GM23338 (cell line): ENCODE data around the gene SEPTIN3. TPM values are rescaled to one million over a fixed set of nuclear protein-coding genes. Genes with fewer than 3 reads are reported as not detected.

Experiments
- ATAC-seq: fragments of 200-7000 bp; cut with Tn5 transposase; 3 replicates; pipeline ENCODE4 v1.9.1; 2020
- DNase-seq: peaks from one replicate; pipeline ENCODE4 v3.0.0-alpha.2; 2015; ENCODE audit warnings: low spot score
- H2AFZ ChIP-seq: fragments of 200-600 bp; sonication (generic); 2 replicates; pipeline ENCODE4 v1.8.0; 2016; ENCODE audit warnings: antibody characterized with exemption, mild to moderate bottlenecking, moderate library complexity
- H3F3A ChIP-seq: fragments of 200-600 bp; sonication (generic); replicated peaks from 2 replicates; pipeline ENCODE4 v1.8.0; 2017; ENCODE audit warnings: antibody characterized with exemption, mixed run types, low read depth
- H3K27ac ChIP-seq: fragments of 200-600 bp; sonication (generic); 2 replicates; pipeline ENCODE4 v1.6.1; 2016; ENCODE audit warnings: low read depth
- H3K27me3 ChIP-seq: fragments of 200-600 bp; sonication (generic); 2 replicates; pipeline ENCODE4 v1.8.0; 2016; ENCODE audit warnings: mild to moderate bottlenecking, mixed run types, moderate library complexity; ENCODE audit not compliant: insufficient read depth
- H3K36me3 ChIP-seq: fragments of 200-600 bp; sonication (generic); 2 replicates; pipeline ENCODE4 v1.8.0; 2016; ENCODE audit warnings: mild to moderate bottlenecking; ENCODE audit not compliant: insufficient read depth
- H3K4me1 ChIP-seq: fragments of 200-600 bp; sonication (generic); 2 replicates; pipeline ENCODE4 v1.8.0; 2016; ENCODE audit warnings: mild to moderate bottlenecking, moderate library complexity; ENCODE audit not compliant: insufficient read depth
- H3K4me2 ChIP-seq: fragments of 200-600 bp; sonication (generic); 2 replicates; pipeline ENCODE4 v1.7.1; 2017; ENCODE audit warnings: mixed run types
- H3K4me3 ChIP-seq: fragments of 200-600 bp; sonication (generic); 2 replicates; pipeline ENCODE4 v1.6.1; 2016; ENCODE audit warnings: mixed run types
- H3K79me2 ChIP-seq: fragments of 200-600 bp; sonication (generic); replicated peaks from 2 replicates; pipeline ENCODE4 v1.8.0; 2017; ENCODE audit warnings: mild to moderate bottlenecking; ENCODE audit not compliant: insufficient read depth
- H3K9me2 ChIP-seq: fragments of 200-600 bp; sonication (generic); 2 replicates; pipeline ENCODE4 v1.8.0; 2017; ENCODE audit not compliant: insufficient read depth
- H4K20me1 ChIP-seq: fragments of 200-600 bp; sonication (generic); replicated peaks from 2 replicates; pipeline ENCODE4 v1.8.0; 2017; ENCODE audit warnings: mild to moderate bottlenecking; ENCODE audit not compliant: insufficient read depth
- H3K27ac Mint-ChIP-seq: 2 replicates; pipeline ENCODE4 v1.8.0; 2020; ENCODE audit warnings: inconsistent platforms, mild to moderate bottlenecking, moderate library complexity, mixed read lengths
- H3K27me3 Mint-ChIP-seq: 3 replicates; pipeline ENCODE4 v1.8.0; 2022; ENCODE audit warnings: low read depth, mild to moderate bottlenecking, moderate library complexity, mixed read lengths, inconsistent platforms; ENCODE audit not compliant: insufficient read depth, poor library complexity
- H3K36me3 Mint-ChIP-seq: 3 replicates; pipeline ENCODE4 v1.8.0; 2021; ENCODE audit warnings: low read depth, mild to moderate bottlenecking, inconsistent platforms, moderate library complexity, mixed read lengths
- H3K4me1 Mint-ChIP-seq: 3 replicates; pipeline ENCODE4 v1.8.0; 2020; ENCODE audit warnings: mild to moderate bottlenecking, inconsistent platforms, mixed read lengths
- H3K4me3 Mint-ChIP-seq: 3 replicates; pipeline ENCODE4 v1.8.0; 2021; ENCODE audit warnings: moderate library complexity, mild to moderate bottlenecking, inconsistent platforms, mixed read lengths
- H3K9me3 Mint-ChIP-seq: 3 replicates; pipeline ENCODE4 v1.8.0; 2020; ENCODE audit warnings: moderate library complexity, mild to moderate bottlenecking, inconsistent platforms, mixed read lengths
- CREB1 ChIP-seq: fragments of 250-450 bp; sonication (Bioruptor Pico); IDR thresholded peaks from 2 replicates; pipeline ENCODE4 v1.5.0; 2020; ENCODE audit warnings: low read depth, mild to moderate bottlenecking, moderate library complexity
- CTCF ChIP-seq, 2 experiments: fragments of 200-600 bp in 1 of 2; sonication (generic) in 1 of 2; conservative IDR thresholded peaks; 2 replicates each; pipeline versions ENCODE4 v1.5.1 to v1.6.1; 2016 to 2017; ENCODE audit warnings: antibody characterized with exemption in 2 of 2, low read depth in 2 of 2, mild to moderate bottlenecking in 2 of 2, moderate library complexity in 1 of 2
- ETS1 ChIP-seq: IDR thresholded peaks from 2 replicates; pipeline ENCODE4 v1.6.1; 2016; ENCODE audit warnings: antibody characterized with exemption
- EZH2 ChIP-seq: fragments of 200-600 bp; sonication (generic); IDR thresholded peaks from one replicate; pipeline ENCODE4 v1.8.0; 2017; ENCODE audit warnings: antibody characterized with exemption, mild to moderate bottlenecking, low read depth; ENCODE audit not compliant: unreplicated experiment
- POLR2AphosphoS5 ChIP-seq: IDR thresholded peaks from 2 replicates; pipeline ENCODE4 v1.6.1; 2016; ENCODE audit warnings: antibody characterized with exemption, low read depth
- ZNF114 ChIP-seq: fragments of 250-450 bp; sonication (Bioruptor Pico); IDR thresholded peaks from 2 replicates; pipeline ENCODE4 v1.5.0; 2020; ENCODE audit warnings: mild to moderate bottlenecking, moderate library complexity
- ZNF462 ChIP-seq: fragments of 250-450 bp; sonication (Bioruptor Pico); IDR thresholded peaks from 2 replicates; pipeline ENCODE4 v1.5.0; 2020; ENCODE audit warnings: mild to moderate bottlenecking, moderate library complexity
- polyA plus RNA-seq: library from polyadenylated mRNA; unstranded; fragments of >200 nt; fragmentation: Nextera tagmentation; extraction: Ambion mirVana; gene quantifications from 2 replicates; pipeline ENCODE4 v1.2.1, GENCODE V29; 2016
- total RNA-seq: library from RNA; depleted of rRNA; stranded (reverse); fragments of >200 nt; shearing (Covaris generic); gene quantifications from 2 replicates; pipeline ENCODE4 v1.2.3, GENCODE V29; 2014

Gene SEPTIN3
- total and polyA plus RNA-seq, 2 experiments from 2014 or later = 16.4 to 28.4 TPM

- TF ChIP-seq ZNF462 (CRISPR knock-in tag) (no peak), CREB1 (CRISPR knock-in tag) (no peak), POLR2AphosphoS5 (no peak), CTCF (conservative IDR thresholded peaks at IDR 0.05; ENCODE audit: low read depth in 2 of 2) (no peak), EZH2 (no peak), ETS1 (no peak), ZNF114 (CRISPR knock-in tag) (no peak)
These were observed 46.9 kb downstream of the SEPTIN3 start (continued) for GRCh38 chr22:42016111-42016510.

GRCh38 chr22:42018224-42018623 is 49.0 kb downstream of the SEPTIN3 start:
- no peak for ATAC-seq
- H3K4me1 Mint-ChIP-seq = no peaks in the 10 kb centered on the region; the same call in 2 of the 3 replicates
- Histone ChIP-seq H3K79me2 (no peaks in the 10 kb centered on the region), H3K27ac (no peak overlapping the region), H3K9me2 (no peaks in the 10 kb centered on the region), H3K4me1 (no peaks in the 10 kb centered on the region), H3F3A (no peaks in the 10 kb centered on the region), H3K27me3 (no peaks in the 10 kb centered on the region), H3K4me3 (no peak overlapping the region), H3K36me3 (no peaks in the 10 kb centered on the region), H3K4me2 (no peak overlapping the region), H2AFZ (no peak overlapping the region), H4K20me1 (no peaks in the 10 kb centered on the region)
- no peaks in the 10 kb centered on the region for H3K36me3 Mint-ChIP-seq
- no peaks in the 10 kb centered on the region for H3K9me3 Mint-ChIP-seq
- no peak overlapping the region for H3K27ac Mint-ChIP-seq
- peaks cover 4% of the 10 kb centered on the region for H3K27me3 Mint-ChIP-seq
- H3K4me3 Mint-ChIP-seq = no peak overlapping the region
- no peak for DNase-seq
- TF ChIP-seq POLR2AphosphoS5 (no peak), ZNF462 (CRISPR knock-in tag) (no peak)
